Coronary artery (tissue), 2 donors: ENCODE results near the gene D2HGDH.
"Not testable (repeated sequence)": the region's sequence is repeated elsewhere in the genome, so short reads cannot be mapped to it uniquely, and the experiment has no call there.

ENCODE experiments used
- DNase-seq: peaks from one replicate; pipeline ENCODE4 v3.0.0-alpha.2; 2017; ENCODE audit warnings: low spot score
- H3K27ac ChIP-seq, 2 donors: fragments of 200-600 bp; sonication (generic); one replicate each; pipeline ENCODE4 v1.5.1; 2016 to 2019
- H3K4me3 ChIP-seq: fragments of 200-600 bp; sonication (generic); 2 replicates; pipeline ENCODE4 v1.5.1; 2016; ENCODE audit warnings: mild to moderate bottlenecking, moderate library complexity
- TF ChIP-seq, protein P1 (sequence below): fragments of 200-600 bp; sonication (generic); IDR thresholded peaks from one replicate; pipeline ENCODE4 v1.5.1; 2019; ENCODE audit warnings: antibody characterized with exemption

The D2HGDH gene

DNA sequence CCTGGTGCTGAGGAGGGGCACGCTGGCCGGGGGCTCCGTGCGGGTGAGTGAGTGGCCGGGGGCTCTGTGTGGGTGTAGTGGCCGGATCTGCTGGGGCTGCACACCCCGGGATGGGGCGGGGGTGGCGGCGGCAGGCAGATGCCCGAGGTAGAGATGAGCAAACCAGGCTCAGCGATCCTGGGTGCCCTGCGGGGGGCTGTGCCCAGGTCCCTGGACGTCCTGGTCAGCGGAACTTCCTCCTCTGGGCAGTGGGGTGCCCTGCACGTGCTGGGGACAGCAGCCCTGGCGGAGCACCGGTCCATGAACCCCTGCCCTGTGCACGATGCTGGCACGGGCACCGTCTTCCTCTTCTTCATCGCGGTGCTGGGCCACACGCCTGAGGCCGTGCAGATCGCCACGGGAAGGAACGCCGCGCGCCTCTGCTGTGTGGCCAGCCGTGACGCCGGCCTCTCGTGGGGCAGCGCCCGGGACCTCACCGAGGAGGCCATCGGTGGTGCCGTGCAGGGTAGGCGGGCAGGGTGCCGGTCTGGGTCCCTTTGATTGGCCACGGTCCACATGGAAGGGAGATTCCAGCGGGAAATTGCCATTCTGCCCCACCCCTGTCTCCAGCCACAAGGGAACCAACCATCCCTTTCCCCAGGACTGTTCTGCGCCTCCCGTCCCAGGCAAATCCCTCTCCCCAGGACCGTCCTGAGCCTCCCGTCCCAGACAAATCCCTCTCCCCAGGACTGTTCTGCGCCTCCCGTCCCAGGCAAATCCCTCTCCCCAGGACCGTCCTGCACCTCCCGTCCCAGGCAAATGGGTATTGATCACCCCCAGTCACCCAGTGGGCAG is 80.4 kb downstream of the D2HGDH start:
- TF ChIP-seq, protein P1, sequence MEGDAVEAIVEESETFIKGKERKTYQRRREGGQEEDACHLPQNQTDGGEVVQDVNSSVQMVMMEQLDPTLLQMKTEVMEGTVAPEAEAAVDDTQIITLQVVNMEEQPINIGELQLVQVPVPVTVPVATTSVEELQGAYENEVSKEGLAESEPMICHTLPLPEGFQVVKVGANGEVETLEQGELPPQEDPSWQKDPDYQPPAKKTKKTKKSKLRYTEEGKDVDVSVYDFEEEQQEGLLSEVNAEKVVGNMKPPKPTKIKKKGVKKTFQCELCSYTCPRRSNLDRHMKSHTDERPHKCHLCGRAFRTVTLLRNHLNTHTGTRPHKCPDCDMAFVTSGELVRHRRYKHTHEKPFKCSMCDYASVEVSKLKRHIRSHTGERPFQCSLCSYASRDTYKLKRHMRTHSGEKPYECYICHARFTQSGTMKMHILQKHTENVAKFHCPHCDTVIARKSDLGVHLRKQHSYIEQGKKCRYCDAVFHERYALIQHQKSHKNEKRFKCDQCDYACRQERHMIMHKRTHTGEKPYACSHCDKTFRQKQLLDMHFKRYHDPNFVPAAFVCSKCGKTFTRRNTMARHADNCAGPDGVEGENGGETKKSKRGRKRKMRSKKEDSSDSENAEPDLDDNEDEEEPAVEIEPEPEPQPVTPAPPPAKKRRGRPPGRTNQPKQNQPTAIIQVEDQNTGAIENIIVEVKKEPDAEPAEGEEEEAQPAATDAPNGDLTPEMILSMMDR = no peak
- H3K27ac ChIP-seq = no peak overlapping the region
- peak; percentile 73 for DNase-seq

GRCh38 chr2:241815477-241816430 is 81.3 kb downstream of the D2HGDH start:
- no peak overlapping the region for H3K4me3 ChIP-seq
- DNase-seq = peak; percentile 60
- no peak overlapping the region for H3K27ac ChIP-seq
- TF ChIP-seq, protein P1 = no peak

More for the DNA sequence above, 80.4 kb downstream of the D2HGDH start:
- H3K4me3 ChIP-seq = no peak overlapping the region

DNA sequence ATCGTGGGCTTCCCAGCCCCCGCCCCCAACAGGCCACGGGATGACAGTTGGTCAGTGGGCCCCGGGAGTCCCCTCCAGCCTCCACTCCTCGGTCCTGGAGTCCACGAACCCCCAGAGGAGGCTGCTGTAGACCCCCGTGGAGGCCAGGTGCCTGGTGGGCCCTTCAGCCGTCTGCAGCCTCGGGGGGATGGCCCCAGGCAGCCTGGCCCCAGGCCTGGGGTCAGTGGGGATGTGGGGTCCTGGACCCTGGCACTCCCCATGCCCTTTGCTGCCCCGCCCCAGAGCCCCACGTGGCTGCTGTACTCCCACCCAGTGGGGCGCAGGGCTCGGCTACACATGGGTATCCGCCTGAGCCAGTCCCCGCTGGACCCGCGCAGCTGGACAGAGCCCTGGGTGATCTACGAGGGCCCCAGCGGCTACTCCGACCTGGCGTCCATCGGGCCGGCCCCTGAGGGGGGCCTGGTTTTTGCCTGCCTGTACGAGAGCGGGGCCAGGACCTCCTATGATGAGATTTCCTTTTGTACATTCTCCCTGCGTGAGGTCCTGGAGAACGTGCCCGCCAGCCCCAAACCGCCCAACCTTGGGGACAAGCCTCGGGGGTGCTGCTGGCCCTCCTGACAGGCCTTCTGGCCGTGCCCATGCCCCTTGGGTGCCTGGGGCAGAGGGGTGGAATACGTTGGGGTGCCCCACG is 82.1 kb downstream of the D2HGDH start:
- DNase-seq = peak; percentile 69
- TF ChIP-seq, protein P1 = no peak
- Histone ChIP-seq H3K4me3 (no peak overlapping the region), H3K27ac (no peak overlapping the region)

GRCh38 chr2:241817126-241817820 is 82.8 kb downstream of the D2HGDH start:
- no peak overlapping the region for H3K27ac ChIP-seq
- TF ChIP-seq, protein P1 = no peak
- peak; percentile 71 for DNase-seq

DNA sequence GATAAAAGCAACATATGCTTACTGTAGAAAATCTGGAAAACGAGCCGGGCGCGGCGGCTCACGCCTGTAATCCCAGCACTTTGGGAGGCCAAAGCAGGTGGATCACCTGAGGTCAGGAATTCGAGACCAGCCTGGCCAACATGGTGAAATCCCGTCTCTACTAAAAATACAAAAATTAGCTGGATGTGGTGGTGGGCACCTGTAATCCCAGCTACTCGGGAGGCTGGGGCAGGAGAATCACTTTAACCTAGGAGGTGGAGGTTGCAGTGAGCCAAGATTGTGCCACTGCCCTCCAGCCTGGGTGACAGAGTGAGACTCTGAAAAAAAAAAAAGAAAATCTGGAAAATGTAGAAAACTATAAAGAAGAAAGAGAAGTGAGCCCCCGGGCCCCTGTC is 83.4 kb downstream of the D2HGDH start:
- not testable (repeated sequence) for DNase-seq, H3K4me3 ChIP-seq, H3K27ac ChIP-seq

More at GRCh38 chr2:241817126-241817820, 82.8 kb downstream of the D2HGDH start:
- no peak overlapping the region for H3K4me3 ChIP-seq
